ENCODE results near the gene SNTG2. TPM values are rescaled to one million over a fixed set of nuclear protein-coding genes. Genes with fewer than 3 reads are reported as not detected.

Gene SNTG2
- total and polyA plus RNA-seq, 9 donors = 0.17 to 5.7 (median 1.3) TPM; not detected in 1

- intact Hi-C loops (cut with DNase I) = no loop called here
- H3K9me3 ChIP-seq = no peaks in the 10 kb centered on the region
- TF ChIP-seq CTCF (IDR thresholded peaks at IDR 0.05) = no peak
- TF ChIP-seq EP300 (IDR thresholded peaks at IDR 0.05) = no peak
- no peak for TF ChIP-seq POLR2A (IDR thresholded peaks at IDR 0.05)
- no peak overlapping the region for H3K27ac ChIP-seq
- 87 to 91% (median 87%) methylated on average over 13 of the region's 13 CpGs for WGBS, 3 donors
- no peaks in the 10 kb centered on the region for H3K27me3 ChIP-seq
- H3K4me3 ChIP-seq = no peak overlapping the region
- H3K4me1 ChIP-seq (ENCODE audit: insufficient read depth) = no peaks in the 10 kb centered on the region
- DNase-seq = no peak
- H3K36me3 ChIP-seq = no peaks in the 10 kb centered on the region
Observed at GRCh38 chr2:1313240-1313924, 362.7 kb downstream of the SNTG2 start.

DNA sequence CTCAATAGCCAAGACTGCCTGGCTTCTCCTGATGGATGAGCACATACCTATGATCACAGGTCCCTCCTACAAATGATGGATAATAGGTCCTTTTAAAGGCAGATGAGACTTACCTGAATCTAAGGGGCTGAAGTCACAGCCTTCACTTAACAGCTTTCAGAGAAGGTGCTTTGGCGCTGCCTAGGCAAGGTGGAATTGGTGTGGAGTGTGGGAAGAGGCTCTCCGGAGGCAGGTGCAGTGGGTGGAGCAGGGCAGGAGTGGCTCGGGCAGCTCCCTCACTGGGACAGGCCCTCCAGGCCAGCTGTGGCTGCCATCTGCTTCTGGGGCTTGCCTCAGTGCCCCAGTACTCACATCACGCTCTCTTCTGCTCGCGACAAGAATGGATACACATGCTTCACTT, 363.6 kb downstream of the SNTG2 start:
- no peaks in the 10 kb centered on the region for H3K9me3 ChIP-seq
- intact Hi-C loops (cut with DNase I) = no loop called here
- no peaks in the 10 kb centered on the region for H3K4me1 ChIP-seq (ENCODE audit: insufficient read depth)
- no peaks in the 10 kb centered on the region for H3K36me3 ChIP-seq
- WGBS, 3 donors = 90 to 94% (median 93%) methylated on average over 6 of the region's 6 CpGs
- no peaks in the 10 kb centered on the region for H3K27me3 ChIP-seq
- no peak for TF ChIP-seq POLR2A (IDR thresholded peaks at IDR 0.05)
- no peak for TF ChIP-seq CTCF (IDR thresholded peaks at IDR 0.05)
- no peak for TF ChIP-seq EP300 (IDR thresholded peaks at IDR 0.05)
- DNase-seq = no peak
- no peak overlapping the region for H3K4me3 ChIP-seq
- H3K27ac ChIP-seq = no peak overlapping the region

DNA sequence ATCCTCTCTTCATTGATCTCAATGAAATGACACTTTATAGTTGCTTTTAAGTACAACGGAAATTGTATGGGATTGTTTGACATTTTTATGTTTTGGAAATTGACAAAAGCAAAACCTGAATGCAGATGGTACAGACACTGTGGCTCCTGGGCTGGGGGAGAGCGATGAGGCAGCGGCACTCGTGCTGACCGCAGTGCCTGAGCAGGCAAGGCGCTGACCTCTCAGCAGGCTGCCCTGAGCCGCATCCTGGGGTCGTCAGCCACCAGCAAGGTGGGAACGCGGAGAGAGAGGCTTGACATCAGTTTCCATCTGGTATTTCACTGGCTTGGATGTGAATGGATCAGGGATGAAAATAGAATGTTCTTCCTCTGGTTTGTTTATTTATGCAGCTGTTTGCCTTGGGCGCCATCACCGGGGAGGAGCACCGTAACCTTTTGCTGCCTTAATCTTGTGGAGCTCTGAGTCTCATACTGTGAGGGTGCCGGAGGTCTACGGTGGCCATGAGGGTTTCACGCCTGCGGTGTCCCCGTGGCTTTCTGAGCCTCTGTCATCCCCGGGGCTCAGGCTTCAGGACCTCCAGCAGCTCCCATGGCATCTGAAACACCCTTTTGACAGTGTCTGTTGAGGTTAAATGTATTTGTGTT, 367.8 kb downstream of the SNTG2 start:
- Histone ChIP-seq H3K4me1 (ENCODE audit: insufficient read depth) (no peaks in the 10 kb centered on the region), H3K9me3 (no peaks in the 10 kb centered on the region), H3K4me3 (no peak overlapping the region), H3K27me3 (no peaks in the 10 kb centered on the region), H3K27ac (no peak overlapping the region), H3K36me3 (no peaks in the 10 kb centered on the region)
- TF ChIP-seq POLR2A (IDR thresholded peaks at IDR 0.05) (no peak), CTCF (IDR thresholded peaks at IDR 0.05) (no peak), EP300 (IDR thresholded peaks at IDR 0.05) (no peak)
- WGBS, 3 donors = 79 to 83% (median 81%) methylated on average over 19 of the region's 19 CpGs
- DNase-seq = no peak
- intact Hi-C loops (cut with DNase I) = no loop called here

DNA sequence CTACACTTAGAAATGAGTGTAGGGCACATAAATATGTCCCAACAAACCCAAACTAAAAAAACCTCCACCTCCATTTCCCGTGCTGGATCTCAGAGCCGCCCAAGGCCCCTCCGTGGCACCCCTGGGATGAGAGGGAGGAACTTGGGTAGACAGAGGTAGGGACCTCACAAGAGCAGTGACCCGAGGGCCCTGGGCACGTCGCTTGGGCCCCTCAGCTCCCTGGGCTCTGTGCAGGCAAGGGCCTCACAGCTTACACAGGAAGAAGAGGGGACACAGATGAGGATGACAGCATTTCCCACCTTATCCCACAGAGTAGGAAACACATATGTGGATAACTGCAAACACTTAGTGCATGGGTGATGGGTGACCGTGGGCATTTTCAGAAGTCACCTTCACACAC, 368.7 kb downstream of the SNTG2 start:
- intact Hi-C loops (cut with DNase I) = no loop called here
- no peaks in the 10 kb centered on the region for H3K27me3 ChIP-seq
- no peak for DNase-seq
- no peak overlapping the region for H3K27ac ChIP-seq
- no peaks in the 10 kb centered on the region for H3K9me3 ChIP-seq
- H3K4me1 ChIP-seq (ENCODE audit: insufficient read depth) = no peaks in the 10 kb centered on the region
- 90 to 92% (median 91%) methylated on average over 7 of the region's 7 CpGs for WGBS, 3 donors
- no peak overlapping the region for H3K4me3 ChIP-seq
- TF ChIP-seq EP300 (IDR thresholded peaks at IDR 0.05) (no peak), CTCF (IDR thresholded peaks at IDR 0.05) (no peak), POLR2A (IDR thresholded peaks at IDR 0.05) (no peak)
- H3K36me3 ChIP-seq = no peaks in the 10 kb centered on the region
